ENCODE data around the gene TTYH3. TPM values are rescaled to one million over a fixed set of nuclear protein-coding genes. Genes with fewer than 3 reads are reported as not detected.

Gene TTYH3
- total RNA-seq, 1 experiment from 2014 or later, result 187 TPM

DNA sequence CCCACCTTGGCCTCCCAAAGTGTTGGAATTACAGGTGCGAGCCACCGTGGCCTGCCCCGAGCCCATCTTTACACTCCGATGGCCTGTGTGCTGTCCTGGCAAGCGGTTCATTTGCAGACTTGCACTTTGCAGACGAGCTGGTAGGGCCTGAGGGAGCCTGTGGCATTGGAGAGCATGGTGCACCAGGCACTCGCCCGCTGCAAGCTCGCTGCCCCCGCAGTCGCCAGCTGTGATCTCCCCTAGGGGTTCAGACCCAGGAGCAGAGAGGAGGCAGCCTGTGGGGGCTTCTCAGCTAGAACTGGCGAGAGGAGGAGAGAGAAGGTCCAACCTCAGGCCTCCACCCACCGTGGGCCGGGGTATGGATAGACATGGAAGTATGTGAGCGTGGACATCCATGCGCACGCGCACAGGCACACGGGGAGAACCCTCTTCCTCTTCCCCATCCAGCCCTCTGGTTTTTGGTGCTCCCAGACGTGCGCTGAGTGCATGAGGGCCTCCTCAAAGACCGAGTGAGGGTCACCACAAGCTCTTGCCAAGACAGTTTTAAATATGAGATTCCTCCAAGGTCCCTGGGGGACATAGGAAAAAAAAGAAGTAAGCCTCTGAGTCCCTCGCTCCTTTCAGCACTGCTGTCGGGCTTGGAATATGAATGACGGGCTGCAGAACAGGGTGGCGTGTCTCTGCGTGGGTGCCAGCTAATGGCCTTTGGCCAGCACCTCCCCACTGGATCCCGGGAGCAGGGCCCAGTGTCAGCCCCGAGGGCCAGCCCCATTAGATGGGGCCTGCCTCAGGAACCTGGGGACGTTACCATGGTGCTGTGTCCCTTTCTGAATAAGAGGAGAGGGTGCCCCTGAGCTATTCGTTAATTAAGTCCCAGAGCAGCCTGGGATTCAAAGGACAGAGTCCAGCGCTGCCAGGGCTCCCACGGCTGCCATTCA lies 15.1 kb upstream of the TTYH3 start:
- no TSS peak for BruUV-seq (replicated peaks)
- no peak for DNase-seq
- no peak overlapping the region for H3K27ac Mint-ChIP-seq (ENCODE audit: unreplicated experiment)
- no peak overlapping the region for H3K4me3 Mint-ChIP-seq (ENCODE audit: low read depth, unreplicated experiment)
- no peaks in the 10 kb centered on the region for H3K9me3 Mint-ChIP-seq (ENCODE audit: low read depth, unreplicated experiment)
- peaks cover 36% of the 10 kb centered on the region for H3K36me3 Mint-ChIP-seq (ENCODE audit: insufficient read depth, unreplicated experiment)
- intact Hi-C loops (cut with micrococcal nuclease; ENCODE audit: unreplicated experiment), result no loop called here
- TF ChIP-seq, protein P1, sequence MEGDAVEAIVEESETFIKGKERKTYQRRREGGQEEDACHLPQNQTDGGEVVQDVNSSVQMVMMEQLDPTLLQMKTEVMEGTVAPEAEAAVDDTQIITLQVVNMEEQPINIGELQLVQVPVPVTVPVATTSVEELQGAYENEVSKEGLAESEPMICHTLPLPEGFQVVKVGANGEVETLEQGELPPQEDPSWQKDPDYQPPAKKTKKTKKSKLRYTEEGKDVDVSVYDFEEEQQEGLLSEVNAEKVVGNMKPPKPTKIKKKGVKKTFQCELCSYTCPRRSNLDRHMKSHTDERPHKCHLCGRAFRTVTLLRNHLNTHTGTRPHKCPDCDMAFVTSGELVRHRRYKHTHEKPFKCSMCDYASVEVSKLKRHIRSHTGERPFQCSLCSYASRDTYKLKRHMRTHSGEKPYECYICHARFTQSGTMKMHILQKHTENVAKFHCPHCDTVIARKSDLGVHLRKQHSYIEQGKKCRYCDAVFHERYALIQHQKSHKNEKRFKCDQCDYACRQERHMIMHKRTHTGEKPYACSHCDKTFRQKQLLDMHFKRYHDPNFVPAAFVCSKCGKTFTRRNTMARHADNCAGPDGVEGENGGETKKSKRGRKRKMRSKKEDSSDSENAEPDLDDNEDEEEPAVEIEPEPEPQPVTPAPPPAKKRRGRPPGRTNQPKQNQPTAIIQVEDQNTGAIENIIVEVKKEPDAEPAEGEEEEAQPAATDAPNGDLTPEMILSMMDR (IDR thresholded peaks at IDR 0.05; ENCODE audit: unreplicated experiment), result no peak
- CTCF ChIA-PET, result interaction anchor here (1.1 kb wide), 2 partner anchors 10 to 165 kb away, joined by 3 read pairs; no protein-coding TSS in a partner anchor
- peaks cover 19% of the 10 kb centered on the region for H3K4me1 Mint-ChIP-seq (ENCODE audit: low read depth, unreplicated experiment)
- peaks cover 27% of the 10 kb centered on the region for H3K27me3 Mint-ChIP-seq (ENCODE audit: unreplicated experiment)

DNA sequence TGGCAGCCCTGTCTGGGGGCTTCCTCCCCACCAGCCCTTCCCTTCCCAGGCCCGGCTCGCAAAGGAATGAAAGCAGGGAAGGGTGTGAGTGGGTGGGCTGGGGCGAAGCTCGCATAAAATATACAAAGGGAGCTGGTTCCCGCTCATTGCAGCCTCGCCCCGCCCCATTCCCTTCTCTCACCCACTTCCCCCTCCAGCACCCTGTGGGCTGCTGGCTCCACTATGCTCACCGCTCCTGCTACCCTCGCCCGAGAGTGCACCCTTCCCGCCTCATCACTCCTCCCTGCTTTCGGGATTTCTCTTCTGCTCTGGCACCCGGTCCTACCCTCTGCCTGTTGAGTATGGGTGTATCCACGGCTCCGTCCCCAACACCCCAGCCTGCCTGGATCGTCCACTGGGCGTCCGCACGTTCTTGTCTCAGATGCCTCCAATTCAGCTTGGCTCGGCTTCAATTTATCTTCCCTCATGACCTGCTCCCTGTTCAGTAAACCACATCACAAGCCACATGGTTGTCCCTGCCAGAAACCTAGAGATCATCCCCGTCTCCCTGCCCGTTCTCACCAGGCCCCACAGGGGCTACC lies 14.4 kb upstream of the TTYH3 start:
- peaks cover 35% of the 10 kb centered on the region for H3K36me3 Mint-ChIP-seq (ENCODE audit: insufficient read depth, unreplicated experiment)
- peak overlapping the region; percentile 2 for H3K4me3 Mint-ChIP-seq (ENCODE audit: low read depth, unreplicated experiment)
- CTCF ChIA-PET, result interaction anchor here (1.1 kb wide), 1 partner anchor 11 kb away, joined by 3 read pairs; no protein-coding TSS in a partner anchor
- H3K4me1 Mint-ChIP-seq (ENCODE audit: low read depth, unreplicated experiment), result peaks cover 27% of the 10 kb centered on the region
- H3K27me3 Mint-ChIP-seq (ENCODE audit: unreplicated experiment), result peaks cover 34% of the 10 kb centered on the region
- peak overlapping the region; percentile 21 for H3K27ac Mint-ChIP-seq (ENCODE audit: unreplicated experiment)
- no peaks in the 10 kb centered on the region for H3K9me3 Mint-ChIP-seq (ENCODE audit: low read depth, unreplicated experiment)
- intact Hi-C loops (cut with micrococcal nuclease; ENCODE audit: unreplicated experiment), result no loop called here
- BruUV-seq (replicated peaks), result no TSS peak
- no peak for DNase-seq
- TF ChIP-seq, protein P1 (IDR thresholded peaks at IDR 0.05; ENCODE audit: unreplicated experiment), result no peak

DNA sequence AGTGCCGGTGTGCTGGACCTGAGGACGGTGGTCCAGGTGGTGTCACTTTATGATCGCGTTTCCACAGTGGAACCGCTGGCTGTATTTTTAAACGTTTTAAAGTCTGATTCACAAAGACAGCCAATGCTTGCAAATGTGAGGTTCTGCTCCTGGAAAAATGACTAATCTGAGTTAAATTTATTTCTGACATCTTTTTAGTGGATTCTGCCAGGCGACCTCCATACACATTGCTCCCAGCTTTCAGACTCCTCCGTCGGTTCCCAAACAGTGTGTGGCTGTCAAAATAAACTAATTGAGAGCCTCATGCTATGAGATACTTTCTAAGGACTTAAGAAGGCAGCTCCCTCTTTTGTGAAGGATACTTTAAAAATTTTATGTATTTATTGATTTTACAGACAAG lies 12.7 kb upstream of the TTYH3 start:
- BruUV-seq (replicated peaks), result no TSS peak
- intact Hi-C loops (cut with micrococcal nuclease; ENCODE audit: unreplicated experiment), result no loop called here
- Mint-ChIP-seq H3K27ac (ENCODE audit: unreplicated experiment) (no peak overlapping the region), H3K27me3 (ENCODE audit: unreplicated experiment) (peaks cover 37% of the 10 kb centered on the region), H3K4me1 (ENCODE audit: low read depth, unreplicated experiment) (peaks cover 37% of the 10 kb centered on the region), H3K36me3 (ENCODE audit: insufficient read depth, unreplicated experiment) (peaks cover 27% of the 10 kb centered on the region), H3K4me3 (ENCODE audit: low read depth, unreplicated experiment) (no peak overlapping the region), H3K9me3 (ENCODE audit: low read depth, unreplicated experiment) (no peaks in the 10 kb centered on the region)
- DNase-seq, result no peak
- TF ChIP-seq, protein P1 (IDR thresholded peaks at IDR 0.05; ENCODE audit: unreplicated experiment), result no peak
- CTCF ChIA-PET, result interaction anchor here (0.9 to 1.4 kb wide), 2 partner anchors 9 to 12 kb away, joined by 3 to 4 read pairs; no protein-coding TSS in a partner anchor

DNA sequence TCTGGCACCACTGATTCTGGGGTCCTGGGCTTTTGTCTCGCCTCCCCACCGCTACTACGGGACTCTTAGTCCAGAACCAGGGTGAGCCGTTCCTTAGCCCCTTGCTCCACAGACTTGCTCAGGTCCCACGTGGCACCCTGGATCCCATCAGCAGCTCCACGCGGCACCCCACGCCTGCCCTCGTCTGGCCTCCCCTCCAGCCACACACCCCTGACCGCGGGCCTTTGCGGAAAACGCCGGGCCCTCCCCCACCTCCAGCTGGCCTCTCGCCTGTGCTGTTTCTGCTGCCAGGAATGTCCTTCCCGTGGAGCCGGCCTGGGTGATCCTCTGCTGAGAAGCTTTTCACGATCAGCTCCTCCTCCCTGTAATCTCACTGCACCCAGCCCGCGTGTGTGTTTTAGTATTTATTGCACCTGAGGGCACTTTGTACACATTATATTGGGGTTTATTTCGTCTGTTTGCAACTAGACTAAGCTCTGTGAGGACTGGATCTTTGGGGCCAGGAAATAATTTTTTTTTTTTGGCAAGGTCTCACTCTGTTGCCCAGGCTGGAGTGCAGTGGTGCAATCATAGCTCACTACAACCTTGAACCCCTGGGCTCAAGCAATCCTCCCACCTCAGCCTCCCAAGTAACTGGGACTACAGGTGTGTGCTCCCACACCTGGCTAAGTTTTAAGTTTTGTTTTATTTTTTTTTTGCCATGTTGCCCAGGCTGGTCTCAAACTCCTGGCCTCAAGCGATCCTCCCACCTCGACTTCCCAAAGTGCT lies 10.5 kb upstream of the TTYH3 start:
- peaks cover 37% of the 10 kb centered on the region for H3K27me3 Mint-ChIP-seq (ENCODE audit: unreplicated experiment)
- H3K9me3 Mint-ChIP-seq (ENCODE audit: low read depth, unreplicated experiment), result no peaks in the 10 kb centered on the region
- intact Hi-C loops (cut with micrococcal nuclease; ENCODE audit: unreplicated experiment), result no loop called here
- H3K27ac Mint-ChIP-seq (ENCODE audit: unreplicated experiment), result no peak overlapping the region
- no peak overlapping the region for H3K4me3 Mint-ChIP-seq (ENCODE audit: low read depth, unreplicated experiment)
- DNase-seq, result no peak
- no TSS peak for BruUV-seq (replicated peaks)
- CTCF ChIA-PET, result interaction anchor here (1.0 to 1.3 kb wide), 2 partner anchors 9 to 47 kb away, joined by 4 to 5 read pairs; no protein-coding TSS in a partner anchor
- TF ChIP-seq, protein P1 (IDR thresholded peaks at IDR 0.05; ENCODE audit: unreplicated experiment), result no peak
- H3K36me3 Mint-ChIP-seq (ENCODE audit: insufficient read depth, unreplicated experiment), result peaks cover 9% of the 10 kb centered on the region
- peaks cover 37% of the 10 kb centered on the region for H3K4me1 Mint-ChIP-seq (ENCODE audit: low read depth, unreplicated experiment)

Measured in Calu3 (cell line).